H1 (cell line): ENCODE measurements around the gene KLK1. TPM values are rescaled to one million over a fixed set of nuclear protein-coding genes. Genes with fewer than 3 reads are reported as not detected.

ENCODE experiments used
- CTCF ChIA-PET: fragments of 300-600 bp; sonication (Branson Sonifier 250); formaldehyde crosslinking; loops from one replicate; lab custom pipeline; 2021; ENCODE audit not compliant: partially characterized antibody; lab: Charles Lee
- POLR2A ChIA-PET: fragments of 300-600 bp; sonication (Branson Sonifier 250); formaldehyde crosslinking; loops from one replicate; lab custom pipeline; 2021; ENCODE audit warnings: inconsistent platforms; ENCODE audit not compliant: partially characterized antibody; lab: Charles Lee
- DNase-seq, 2 experiments: peaks; one replicate each; pipeline versions ENCODE4 v3.0.0 to v3.0.0-alpha.2; 2010 to 2022; ENCODE audit warnings: low spot score in 2 of 2, low read depth in 1 of 2, mixed read lengths in 1 of 2
- FAIRE-seq: peaks from 2 replicates; lab custom pipeline; 2011; peaks lifted over from hg19 to GRCh38; lab: Jason Lieb, UNC
- H2AFZ ChIP-seq: 2 replicates; pipeline ENCODE4 v1.8.1; 2012; ENCODE audit warnings: low read length, inconsistent platforms
- H2AK5ac ChIP-seq: 2 replicates; pipeline ENCODE4 v1.6.1; 2013; ENCODE audit warnings: low read depth, low read length
- H2BK120ac ChIP-seq: replicated peaks from 2 replicates; pipeline ENCODE3; 2013; ENCODE audit warnings: low read depth, low read length, inconsistent platforms
- H2BK12ac ChIP-seq: 2 replicates; pipeline ENCODE4 v1.6.1; 2013; ENCODE audit warnings: low read depth, low read length
- H2BK15ac ChIP-seq: 2 replicates; pipeline ENCODE4 v1.6.1; 2013; ENCODE audit warnings: low read length
- H2BK20ac ChIP-seq: 2 replicates; pipeline ENCODE4 v1.6.1; 2013; ENCODE audit warnings: low read length
- H2BK5ac ChIP-seq: 2 replicates; pipeline ENCODE4 v1.6.1; 2013; ENCODE audit warnings: low read depth, low read length
- H3K14ac ChIP-seq: 2 replicates; pipeline ENCODE4 v1.6.1; 2013; ENCODE audit warnings: inconsistent platforms; ENCODE audit not compliant: insufficient read length
- H3K18ac ChIP-seq: 2 replicates; pipeline ENCODE4 v1.6.1; 2013; ENCODE audit warnings: low read length; ENCODE audit errors: extremely low read depth
- H3K23ac ChIP-seq: 2 replicates; pipeline ENCODE4 v1.6.1; 2013; ENCODE audit warnings: inconsistent platforms; ENCODE audit not compliant: insufficient read length
- H3K23me2 ChIP-seq: 2 replicates; pipeline ENCODE4 v1.6.1; 2013; ENCODE audit warnings: low read depth, low read length
- H3K27ac ChIP-seq: 2 replicates; pipeline ENCODE4 v1.6.1; 2011; ENCODE audit warnings: low read depth, low read length, inconsistent platforms
- H3K27me3 ChIP-seq, 4 experiments: replicated peaks in 1 of 4; 1 replicate in 1 of 4; 2 replicates in 3 of 4; pipeline versions ENCODE4 v1.6.1 to v1.8.1; 2011 to 2013; ENCODE audit warnings: low read length in 3 of 4, mild to moderate bottlenecking in 3 of 4, inconsistent platforms in 2 of 4, mixed read lengths in 2 of 4, moderate library complexity in 1 of 4; ENCODE audit not compliant: control insufficient read depth in 3 of 4, insufficient read depth in 3 of 4; ENCODE audit errors: extremely low read depth in 1 of 4
- H3K36me3 ChIP-seq, 4 experiments: 2 replicates each; pipeline versions ENCODE4 v1.6.1 to v1.8.1; 2011 to 2013; ENCODE audit warnings: mild to moderate bottlenecking in 4 of 4, low read length in 3 of 4, moderate library complexity in 2 of 4, control low read depth in 1 of 4, inconsistent platforms in 1 of 4; ENCODE audit not compliant: insufficient read depth in 4 of 4, control insufficient read depth in 2 of 4
- H3K4ac ChIP-seq: replicated peaks from 2 replicates; pipeline ENCODE3; 2013; ENCODE audit warnings: low read length, low read depth, mixed read lengths, inconsistent platforms; ENCODE audit not compliant: insufficient read length
- H3K4me1 ChIP-seq, 4 experiments: replicated peaks in 1 of 4; 1 replicate in 1 of 4; 2 replicates in 3 of 4; pipeline versions ENCODE4 v1.6.1 to v1.8.1; 2011 to 2013; ENCODE audit warnings: low read length in 3 of 4, inconsistent platforms in 2 of 4, mixed read lengths in 1 of 4; ENCODE audit not compliant: insufficient read depth in 4 of 4, control insufficient read depth in 3 of 4
- H3K4me2 ChIP-seq, 2 experiments: 2 replicates each; pipeline versions ENCODE4 v1.6.1 to v1.8.1; 2011 to 2013; ENCODE audit warnings: low read depth in 2 of 2, low read length in 2 of 2, control low read depth in 1 of 2, inconsistent platforms in 1 of 2, mild to moderate bottlenecking in 1 of 2; ENCODE audit not compliant: insufficient read depth in 1 of 2
- H3K4me3 ChIP-seq, 4 experiments: fragments of 200-600, 300-600 bp in 1 of 4; sonication (generic), shearing (Covaris generic), sonication (Bioruptor Twin) in 1 of 4; 2 replicates each; pipeline versions ENCODE4 v1.5.1 to v1.8.1; 2011 to 2016; ENCODE audit warnings: low read length in 4 of 4, low read depth in 3 of 4, control low read depth in 2 of 4, inconsistent platforms in 2 of 4, mild to moderate bottlenecking in 2 of 4, mixed read lengths in 1 of 4, moderate library complexity in 1 of 4; ENCODE audit not compliant: insufficient read depth in 2 of 4; ENCODE audit errors: extremely low read depth in 1 of 4
- H3K56ac ChIP-seq: replicated peaks from 2 replicates; pipeline ENCODE3; 2013; ENCODE audit warnings: low read depth, mild to moderate bottlenecking, mixed read lengths, low read length, inconsistent platforms; ENCODE audit not compliant: insufficient read length
- H3K79me1 ChIP-seq: 2 replicates; pipeline ENCODE4 v1.6.1; 2013; ENCODE audit warnings: low read depth, low read length, control low read depth
- H3K79me2 ChIP-seq, 2 experiments: 2 replicates each; pipeline versions ENCODE4 v1.6.1 to v1.8.1; 2012 to 2013; ENCODE audit warnings: low read length in 2 of 2, mild to moderate bottlenecking in 2 of 2, inconsistent platforms in 1 of 2; ENCODE audit not compliant: insufficient read depth in 2 of 2, control insufficient read depth in 1 of 2
- H3K9ac ChIP-seq, 4 experiments: replicated peaks in 1 of 4; 1 replicate in 1 of 4; 2 replicates in 3 of 4; pipeline versions ENCODE4 v1.6.1 to v1.8.1; 2011 to 2013; ENCODE audit warnings: low read depth in 3 of 4, low read length in 3 of 4, control low read depth in 2 of 4, mild to moderate bottlenecking in 2 of 4, moderate library complexity in 2 of 4, inconsistent platforms in 1 of 4; ENCODE audit errors: extremely low read depth in 1 of 4
- H3K9me3 ChIP-seq, 2 experiments: 2 replicates each; pipeline versions ENCODE4 v1.6.1 to v1.8.1; 2012 to 2013; ENCODE audit warnings: mild to moderate bottlenecking in 2 of 2, moderate library complexity in 2 of 2, control low read depth in 1 of 2, inconsistent platforms in 1 of 2, low read depth in 1 of 2, low read length in 1 of 2, mixed read lengths in 1 of 2; ENCODE audit not compliant: insufficient read depth in 2 of 2
- H4K20me1 ChIP-seq, 2 experiments: replicated peaks in 1 of 2; 2 replicates each; pipeline versions ENCODE3 to v1.8.1; 2011 to 2013; ENCODE audit warnings: inconsistent platforms in 2 of 2, low read length in 2 of 2, mild to moderate bottlenecking in 1 of 2; ENCODE audit not compliant: insufficient read depth in 2 of 2, control insufficient read depth in 1 of 2
- H4K5ac ChIP-seq: 2 replicates; pipeline ENCODE4 v1.6.1; 2013; ENCODE audit warnings: low read length, low read depth, mixed read lengths, inconsistent platforms; ENCODE audit not compliant: insufficient read length
- H4K8ac ChIP-seq: 2 replicates; pipeline ENCODE4 v1.8.0; 2013; ENCODE audit warnings: mild to moderate bottlenecking, moderate library complexity, low read length, inconsistent platforms; ENCODE audit not compliant: insufficient read depth; ENCODE audit errors: extremely low read depth
- H4K91ac ChIP-seq: replicated peaks from 2 replicates; pipeline ENCODE3; 2013; ENCODE audit warnings: low read length, mixed read lengths, inconsistent platforms; ENCODE audit not compliant: insufficient read length
- ASH2L ChIP-seq: fragments of 200-600, 300-600 bp; sonication (generic); IDR thresholded peaks from one replicate; pipeline ENCODE4 v1.7.1; 2017; ENCODE audit warnings: low read length
- GABPA ChIP-seq: IDR thresholded peaks from 2 replicates; pipeline ENCODE4 v1.6.1; 2011; ENCODE audit warnings: mild to moderate bottlenecking, low read length, moderate library complexity, borderline replicate concordance; ENCODE audit not compliant: insufficient read depth
- RBBP5 ChIP-seq: IDR thresholded peaks from 2 replicates; pipeline ENCODE4 v1.7.1; 2012; ENCODE audit warnings: low read depth, mild to moderate bottlenecking, inconsistent platforms, low read length, moderate library complexity, borderline replicate concordance
- TAF1 ChIP-seq: IDR thresholded peaks from 2 replicates; pipeline ENCODE4 v1.6.1; 2011; ENCODE audit warnings: mild to moderate bottlenecking, low read depth, low read length
- TAF7 ChIP-seq: optimal IDR thresholded peaks from 2 replicates; pipeline ENCODE3; 2011; ENCODE audit warnings: low read depth, mild to moderate bottlenecking, inconsistent platforms, low read length, moderate library complexity, borderline replicate concordance
- YY1 ChIP-seq: IDR thresholded peaks from 2 replicates; pipeline ENCODE4 v1.6.1; 2011; ENCODE audit warnings: low read depth, mild to moderate bottlenecking, low read length
- WGBS, 2 experiments: shearing (Covaris generic) in 1 of 2; methylation state at CpG; one replicate each; pipeline versions ENCODE4 v1.1.6 to v1.1.7; 2013 to 2015; ENCODE audit warnings: low lambda C conversion rate in 2 of 2, mixed read lengths in 2 of 2, inconsistent platforms in 1 of 2, low coverage in 1 of 2, missing lambda C conversion rate in 1 of 2; ENCODE audit not compliant: insufficient replicate concordance in 2 of 2, insufficient coverage in 1 of 2, insufficient read length in 1 of 2; ENCODE audit errors: extremely low coverage in 1 of 2, missing lambda C conversion rate in 1 of 2; 5-methylcytosine and 5-hydroxymethylcytosine counted together
- polyA plus RNA-seq, 7 experiments: library from polyadenylated mRNA; depleted of rRNA in 3 of 7; stranded (reverse) in 5 of 7; unstranded in 2 of 7; fragments of >200 nt in 5 of 7; fragments of 200-250 nt in 2 of 7; gene quantifications; 1 replicate in 5 of 7; 2 replicates in 1 of 7; 4 replicates in 1 of 7; pipeline versions ENCODE4 v1.2.1 to v1.2.3, GENCODE V29; 2011 to 2013; ENCODE audit warnings: missing spikeins in 2 of 7, mixed read lengths in 2 of 7
- total RNA-seq: library from RNA; stranded (reverse); fragmentation: NEBNext Ultra II Directional; extraction: Animal tissue kit (Norgen Biotek cat#: 25700); gene quantifications from 2 replicates; pipeline ENCODE4 v1.2.1, GENCODE V29; 2021
- TF ChIP-seq, protein P1 (sequence below), 3 experiments: IDR thresholded peaks; 1 replicate in 2 of 3; 2 replicates in 1 of 3; pipeline versions ENCODE4 v1.5.1 to v1.6.1; 2011; ENCODE audit warnings: low read length in 3 of 3, mild to moderate bottlenecking in 3 of 3, inconsistent platforms in 2 of 3, low read depth in 1 of 3, moderate library complexity in 1 of 3; ENCODE audit not compliant: insufficient read depth in 1 of 3; ENCODE audit errors: control extremely low read depth in 1 of 3
- TF ChIP-seq, protein P2 (sequence below): IDR thresholded peaks from 2 replicates; pipeline ENCODE4 v1.6.1; 2012; ENCODE audit warnings: low read length, inconsistent platforms

The KLK1 gene
- total and polyA plus RNA-seq, 2 of the 8 experiments (the other 6 are each of a cell fraction or from before 2014, with no cell fraction given), result 3.4 to 4.0 TPM

DNA sequence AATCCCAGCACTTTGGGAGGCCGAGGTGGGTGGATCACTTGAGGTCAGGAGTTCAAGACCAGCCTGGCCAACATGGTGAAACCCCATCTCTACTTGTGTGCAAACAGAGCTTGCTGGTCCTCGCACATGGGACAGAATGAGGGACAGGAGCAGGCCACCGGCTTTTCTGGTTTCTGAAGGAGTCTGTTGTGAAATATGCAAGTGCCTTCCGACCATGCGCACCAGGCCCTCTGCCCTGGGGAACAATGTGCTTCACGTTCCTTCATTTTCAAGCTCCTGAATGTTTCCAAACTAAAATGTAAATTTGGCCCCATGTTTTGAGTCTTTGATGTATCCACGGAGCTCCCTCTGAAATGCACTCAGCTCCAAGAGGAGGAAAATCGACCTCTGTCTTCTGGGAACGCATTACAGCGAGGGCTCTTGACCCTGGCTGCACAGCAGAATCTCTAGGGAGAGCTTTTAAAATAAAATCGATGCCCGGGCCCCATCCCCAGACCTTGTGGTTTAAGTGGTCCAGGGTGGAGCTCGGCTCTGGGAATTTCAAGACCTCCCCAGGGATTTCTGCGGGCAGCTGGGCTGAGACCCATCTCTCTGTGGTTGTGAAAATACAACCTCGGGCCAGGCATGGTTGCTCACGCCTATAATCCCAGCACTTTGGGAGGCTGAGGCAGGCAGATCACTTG lies 42.7 kb downstream of the KLK1 start:
- peaks cover 0 to 2% of the 10 kb centered on the region in 2 experiments for H4K20me1 ChIP-seq
- no peak overlapping the region for H2BK20ac ChIP-seq
- H4K91ac ChIP-seq, result no peak overlapping the region
- H3K36me3 ChIP-seq, result no peaks in the 10 kb centered on the region
- H3K9me3 ChIP-seq, result no peaks in the 10 kb centered on the region
- 0 out of 2 replicates have a peak overlapping the region, but pooled peaks have one; percentile 60 for H4K8ac ChIP-seq
- H3K27me3 ChIP-seq, result peaks cover 3 to 51% (median 34%) of the 10 kb centered on the region in 4 experiments
- no peak overlapping the region for H2BK5ac ChIP-seq
- no peak overlapping the region for H2BK120ac ChIP-seq
- H3K4ac ChIP-seq, result no peak overlapping the region
- no peak overlapping the region for H2AK5ac ChIP-seq
- H2BK12ac ChIP-seq, result no peak overlapping the region
- no peak for FAIRE-seq
- H3K14ac ChIP-seq, result no peak overlapping the region
- no peak overlapping the region for H3K23ac ChIP-seq
- no peak overlapping the region for H3K4me2 ChIP-seq
- DNase-seq, result no peak
- H3K56ac ChIP-seq, result no peak overlapping the region
- no peaks in the 10 kb centered on the region for H3K79me1 ChIP-seq
- CTCF ChIA-PET, result interaction anchor here (0.7 to 10.2 kb wide), 12 partner anchors 14 to 243 kb away, joined by 3 to 170 read pairs (median 4); partner anchors contain the start of genes CLEC11A and SHANK1
- peaks cover 4% of the 10 kb centered on the region; the same call in 1 of the 2 replicates for H3K23me2 ChIP-seq
- H3K27ac ChIP-seq, result no peak overlapping the region
- H3K79me2 ChIP-seq, result no peaks in the 10 kb centered on the region
- no peak overlapping the region for H2BK15ac ChIP-seq
- H3K9ac ChIP-seq, result no peak overlapping the region
- H3K4me3 ChIP-seq, result no peak overlapping the region
- H4K5ac ChIP-seq, result no peak overlapping the region
- H3K18ac ChIP-seq, result no peak overlapping the region
- POLR2A ChIA-PET, result interaction anchor here (0.7 to 9.7 kb wide), 6 partner anchors 7 to 78 kb away, joined by 3 to 110 read pairs (median 3); partner anchors contain the start of gene ACP4
- H2AFZ ChIP-seq, result no peak overlapping the region
- peaks cover 2 to 7% (median 4%) of the 10 kb centered on the region in 4 experiments; a peak in 5 of 7 replicates for H3K4me1 ChIP-seq
- whole genome bisulfite sequencing, 2 experiments, result 82% methylated on average over 16 of the region's 16 CpGs; no CpG with 5 or more reads in 1 of the 2 experiments
- TF ChIP-seq YY1 (no peak), ASH2L (no peak), RBBP5 (no peak), TAF1 (no peak), TAF7 (no peak), GABPA (no peak)
- TF ChIP-seq, protein P1, sequence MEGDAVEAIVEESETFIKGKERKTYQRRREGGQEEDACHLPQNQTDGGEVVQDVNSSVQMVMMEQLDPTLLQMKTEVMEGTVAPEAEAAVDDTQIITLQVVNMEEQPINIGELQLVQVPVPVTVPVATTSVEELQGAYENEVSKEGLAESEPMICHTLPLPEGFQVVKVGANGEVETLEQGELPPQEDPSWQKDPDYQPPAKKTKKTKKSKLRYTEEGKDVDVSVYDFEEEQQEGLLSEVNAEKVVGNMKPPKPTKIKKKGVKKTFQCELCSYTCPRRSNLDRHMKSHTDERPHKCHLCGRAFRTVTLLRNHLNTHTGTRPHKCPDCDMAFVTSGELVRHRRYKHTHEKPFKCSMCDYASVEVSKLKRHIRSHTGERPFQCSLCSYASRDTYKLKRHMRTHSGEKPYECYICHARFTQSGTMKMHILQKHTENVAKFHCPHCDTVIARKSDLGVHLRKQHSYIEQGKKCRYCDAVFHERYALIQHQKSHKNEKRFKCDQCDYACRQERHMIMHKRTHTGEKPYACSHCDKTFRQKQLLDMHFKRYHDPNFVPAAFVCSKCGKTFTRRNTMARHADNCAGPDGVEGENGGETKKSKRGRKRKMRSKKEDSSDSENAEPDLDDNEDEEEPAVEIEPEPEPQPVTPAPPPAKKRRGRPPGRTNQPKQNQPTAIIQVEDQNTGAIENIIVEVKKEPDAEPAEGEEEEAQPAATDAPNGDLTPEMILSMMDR (IDR thresholded peaks at IDR 0.05; ENCODE audit: control extremely low read depth in 1 of 3, insufficient read depth in 1 of 3, low read depth in 1 of 3, low read length in 3 of 3), result no peak
- TF ChIP-seq, protein P2, sequence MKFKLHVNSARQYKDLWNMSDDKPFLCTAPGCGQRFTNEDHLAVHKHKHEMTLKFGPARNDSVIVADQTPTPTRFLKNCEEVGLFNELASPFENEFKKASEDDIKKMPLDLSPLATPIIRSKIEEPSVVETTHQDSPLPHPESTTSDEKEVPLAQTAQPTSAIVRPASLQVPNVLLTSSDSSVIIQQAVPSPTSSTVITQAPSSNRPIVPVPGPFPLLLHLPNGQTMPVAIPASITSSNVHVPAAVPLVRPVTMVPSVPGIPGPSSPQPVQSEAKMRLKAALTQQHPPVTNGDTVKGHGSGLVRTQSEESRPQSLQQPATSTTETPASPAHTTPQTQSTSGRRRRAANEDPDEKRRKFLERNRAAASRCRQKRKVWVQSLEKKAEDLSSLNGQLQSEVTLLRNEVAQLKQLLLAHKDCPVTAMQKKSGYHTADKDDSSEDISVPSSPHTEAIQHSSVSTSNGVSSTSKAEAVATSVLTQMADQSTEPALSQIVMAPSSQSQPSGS, result no peak
